KMS-11 (cell line): ENCODE results near the gene GPR75.

ENCODE experiments used
- H2AFZ ChIP-seq: fragments of 200-600 bp; sonication (generic); 2 replicates; pipeline ENCODE4 v1.6.1; 2016; ENCODE audit warnings: antibody characterized with exemption, mixed run types, low read depth
- H3K27ac ChIP-seq: fragments of 200-600 bp; sonication (generic); 2 replicates; pipeline ENCODE4 v1.6.1; 2016; ENCODE audit warnings: mild to moderate bottlenecking, mixed run types
- H3K27me3 ChIP-seq: fragments of 200-600 bp; sonication (generic); 2 replicates; pipeline ENCODE4 v1.6.1; 2017; ENCODE audit warnings: mild to moderate bottlenecking, low read depth, mixed run types, moderate library complexity; ENCODE audit not compliant: insufficient read depth
- H3K36me3 ChIP-seq: fragments of 200-600 bp; sonication (generic); 2 replicates; pipeline ENCODE4 v1.6.1; 2017; ENCODE audit warnings: mild to moderate bottlenecking, mixed run types; ENCODE audit not compliant: insufficient read depth
- H3K4me1 ChIP-seq: fragments of 200-600 bp; sonication (generic); 2 replicates; pipeline ENCODE4 v1.6.1; 2016; ENCODE audit warnings: mild to moderate bottlenecking, low read depth, mixed run types; ENCODE audit not compliant: poor library complexity, severe bottlenecking
- H3K4me2 ChIP-seq: fragments of 200-600 bp; sonication (generic); 2 replicates; pipeline ENCODE4 v1.7.0; 2016; ENCODE audit warnings: mild to moderate bottlenecking, mixed run types
- H3K4me3 ChIP-seq: fragments of 200-600 bp; sonication (generic); IDR thresholded peaks from 2 replicates; pipeline ENCODE4 v1.6.1; 2017; ENCODE audit warnings: low read depth, low read length, mixed read lengths; ENCODE audit not compliant: insufficient read depth
- H3K79me2 ChIP-seq: fragments of 200-600 bp; sonication (generic); 2 replicates; pipeline ENCODE4 v1.6.1; 2016; ENCODE audit warnings: low read depth, mixed run types; ENCODE audit not compliant: insufficient read depth
- H3K9ac ChIP-seq: fragments of 200-600 bp; sonication (generic); 2 replicates; pipeline ENCODE4 v1.6.1; 2016; ENCODE audit warnings: mild to moderate bottlenecking, mixed run types
- H4K20me1 ChIP-seq: fragments of 200-600 bp; sonication (generic); 2 replicates; pipeline ENCODE4 v1.6.1; 2016; ENCODE audit warnings: mild to moderate bottlenecking, mixed run types; ENCODE audit not compliant: insufficient read depth
- TF ChIP-seq, protein P1 (sequence below): fragments of 200-600 bp; sonication (generic); conservative IDR thresholded peaks from 2 replicates; pipeline ENCODE4 v1.6.1; 2017; ENCODE audit warnings: low read depth, mild to moderate bottlenecking, antibody characterized with exemption, low read length, moderate library complexity, mixed read lengths

Gene GPR75

DNA sequence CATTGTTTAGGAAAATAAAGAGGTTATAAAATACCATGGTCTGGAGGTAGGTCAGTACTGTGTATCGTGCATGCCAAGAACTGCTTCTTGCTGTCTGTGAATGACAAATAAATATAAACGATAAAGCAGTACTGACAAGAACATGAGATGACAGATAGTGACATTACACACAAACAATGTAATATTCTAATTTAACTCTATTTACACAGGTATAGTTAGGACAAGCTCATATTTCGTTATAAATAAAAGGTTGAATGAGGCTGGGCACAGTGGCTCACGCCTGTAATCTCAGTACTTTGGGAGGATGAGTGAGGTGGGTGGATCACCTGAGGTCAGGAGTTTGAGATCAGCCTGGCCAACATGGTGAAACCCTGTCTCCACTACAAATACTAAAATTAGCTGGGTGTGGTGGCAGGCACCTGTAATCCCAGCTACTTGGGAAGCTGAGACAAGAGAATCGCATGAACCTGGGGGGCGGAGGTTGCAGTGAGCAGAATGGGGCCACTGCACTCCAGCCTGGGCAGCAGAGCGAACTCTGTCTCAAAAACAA, 14.7 kb upstream of the GPR75 start:
- no peak overlapping the region for H2AFZ ChIP-seq
- no peaks in the 10 kb centered on the region for H3K4me1 ChIP-seq
- H3K4me2 ChIP-seq = no peak overlapping the region
- H3K36me3 ChIP-seq = no peaks in the 10 kb centered on the region; the same call in 1 of the 2 replicates
- H3K9ac ChIP-seq = no peak overlapping the region
- TF ChIP-seq, protein P1, sequence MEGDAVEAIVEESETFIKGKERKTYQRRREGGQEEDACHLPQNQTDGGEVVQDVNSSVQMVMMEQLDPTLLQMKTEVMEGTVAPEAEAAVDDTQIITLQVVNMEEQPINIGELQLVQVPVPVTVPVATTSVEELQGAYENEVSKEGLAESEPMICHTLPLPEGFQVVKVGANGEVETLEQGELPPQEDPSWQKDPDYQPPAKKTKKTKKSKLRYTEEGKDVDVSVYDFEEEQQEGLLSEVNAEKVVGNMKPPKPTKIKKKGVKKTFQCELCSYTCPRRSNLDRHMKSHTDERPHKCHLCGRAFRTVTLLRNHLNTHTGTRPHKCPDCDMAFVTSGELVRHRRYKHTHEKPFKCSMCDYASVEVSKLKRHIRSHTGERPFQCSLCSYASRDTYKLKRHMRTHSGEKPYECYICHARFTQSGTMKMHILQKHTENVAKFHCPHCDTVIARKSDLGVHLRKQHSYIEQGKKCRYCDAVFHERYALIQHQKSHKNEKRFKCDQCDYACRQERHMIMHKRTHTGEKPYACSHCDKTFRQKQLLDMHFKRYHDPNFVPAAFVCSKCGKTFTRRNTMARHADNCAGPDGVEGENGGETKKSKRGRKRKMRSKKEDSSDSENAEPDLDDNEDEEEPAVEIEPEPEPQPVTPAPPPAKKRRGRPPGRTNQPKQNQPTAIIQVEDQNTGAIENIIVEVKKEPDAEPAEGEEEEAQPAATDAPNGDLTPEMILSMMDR = no peak
- H3K4me3 ChIP-seq = no peak overlapping the region
- H4K20me1 ChIP-seq = no peaks in the 10 kb centered on the region
- H3K79me2 ChIP-seq = no peaks in the 10 kb centered on the region
- no peaks in the 10 kb centered on the region for H3K27me3 ChIP-seq
- H3K27ac ChIP-seq = no peak overlapping the region

DNA sequence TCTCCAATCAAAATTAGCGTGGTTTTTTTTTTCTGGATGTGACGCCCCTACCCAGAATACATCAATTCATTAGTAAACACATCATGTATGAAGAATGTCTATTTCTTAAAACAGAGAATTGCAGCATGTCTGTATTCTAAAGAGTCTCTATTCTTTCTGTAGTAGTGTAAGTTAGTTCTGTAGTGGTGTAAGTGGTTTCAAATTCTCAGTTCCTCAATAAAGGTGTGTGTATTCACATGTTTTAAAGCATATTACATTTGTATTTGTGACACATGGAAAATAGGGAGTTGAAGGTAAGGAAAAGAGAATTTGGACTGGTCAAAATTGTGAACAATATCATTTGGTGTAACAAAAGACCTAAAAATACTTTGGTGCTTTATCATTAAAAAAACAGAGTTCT, 8.0 kb upstream of the GPR75 start:
- Histone ChIP-seq H4K20me1 (no peaks in the 10 kb centered on the region), H3K4me3 (no peak overlapping the region), H3K4me1 (no peaks in the 10 kb centered on the region), H3K9ac (no peak overlapping the region), H3K27ac (no peak overlapping the region), H3K36me3 (no peaks in the 10 kb centered on the region; the same call in 1 of the 2 replicates), H3K27me3 (no peaks in the 10 kb centered on the region), H3K4me2 (no peak overlapping the region), H3K79me2 (no peaks in the 10 kb centered on the region), H2AFZ (no peak overlapping the region)
- TF ChIP-seq, protein P1 = no peak

DNA sequence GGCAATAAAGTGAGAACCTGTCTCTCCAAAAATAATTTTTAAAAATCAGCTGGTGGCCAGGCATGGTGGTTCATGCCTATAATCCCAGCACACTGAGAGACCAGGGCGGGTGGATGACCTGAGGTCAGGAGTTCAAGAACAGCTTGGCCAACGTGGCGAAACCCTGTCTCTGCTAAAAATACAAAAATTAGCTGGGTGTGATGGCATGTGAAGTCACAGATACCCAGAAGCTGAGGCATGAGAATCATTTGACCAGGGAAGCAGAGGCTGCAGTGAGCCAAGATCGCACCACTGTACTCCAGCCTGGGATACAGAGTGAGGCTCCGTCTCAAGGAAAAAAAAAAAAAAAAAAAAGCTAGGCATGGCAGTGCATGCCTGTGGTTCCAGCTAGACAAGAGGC, 7.4 kb upstream of the GPR75 start:
- Histone ChIP-seq H2AFZ (no peak overlapping the region), H3K4me2 (no peak overlapping the region)
- TF ChIP-seq, protein P1 = no peak

DNA sequence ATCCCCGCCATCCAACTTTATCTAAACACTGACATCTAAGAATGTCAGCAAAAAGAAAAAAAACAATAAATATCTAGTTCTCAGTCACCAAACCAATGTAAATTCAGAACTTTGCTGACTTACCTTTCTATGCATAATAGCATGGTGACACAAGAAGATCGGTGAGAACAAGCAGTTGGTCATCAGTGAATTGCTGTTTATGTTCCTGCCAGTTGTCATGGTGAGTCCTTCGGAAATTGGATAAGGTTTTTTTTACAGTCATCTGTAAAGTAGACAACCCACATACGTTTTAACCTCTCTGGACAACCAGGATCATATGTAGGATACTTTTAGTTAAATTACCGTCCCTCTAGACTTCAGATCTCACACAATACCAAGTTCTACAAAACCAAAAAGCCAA, 6.2 kb upstream of the GPR75 start:
- peaks cover 14% of the 10 kb centered on the region for H3K4me1 ChIP-seq
- TF ChIP-seq, protein P1 = no peak
- H3K4me3 ChIP-seq = no peak overlapping the region
- H2AFZ ChIP-seq = no peak overlapping the region
- no peaks in the 10 kb centered on the region for H4K20me1 ChIP-seq
- H3K4me2 ChIP-seq = no peak overlapping the region
- no peaks in the 10 kb centered on the region for H3K79me2 ChIP-seq
- no peaks in the 10 kb centered on the region; the same call in 1 of the 2 replicates for H3K36me3 ChIP-seq
- no peaks in the 10 kb centered on the region for H3K27me3 ChIP-seq
- H3K27ac ChIP-seq = no peak overlapping the region
- no peak overlapping the region for H3K9ac ChIP-seq

More for the DNA sequence above, 7.4 kb upstream of the GPR75 start:
- no peak overlapping the region for H3K4me3 ChIP-seq
- H3K9ac ChIP-seq = no peak overlapping the region
- H3K27ac ChIP-seq = no peak overlapping the region
- H4K20me1 ChIP-seq = no peaks in the 10 kb centered on the region
- no peaks in the 10 kb centered on the region; the same call in 1 of the 2 replicates for H3K36me3 ChIP-seq
- H3K27me3 ChIP-seq = no peaks in the 10 kb centered on the region
- no peaks in the 10 kb centered on the region for H3K79me2 ChIP-seq
- peaks cover 3% of the 10 kb centered on the region for H3K4me1 ChIP-seq
